ENCODE measurements around the gene IDI1.

The IDI1 gene

GRCh38 chr10:994836-995558 lies 53.9 kb downstream of the IDI1 start:
- no peak for DNase-seq (ENCODE audit: low spot score)

DNA sequence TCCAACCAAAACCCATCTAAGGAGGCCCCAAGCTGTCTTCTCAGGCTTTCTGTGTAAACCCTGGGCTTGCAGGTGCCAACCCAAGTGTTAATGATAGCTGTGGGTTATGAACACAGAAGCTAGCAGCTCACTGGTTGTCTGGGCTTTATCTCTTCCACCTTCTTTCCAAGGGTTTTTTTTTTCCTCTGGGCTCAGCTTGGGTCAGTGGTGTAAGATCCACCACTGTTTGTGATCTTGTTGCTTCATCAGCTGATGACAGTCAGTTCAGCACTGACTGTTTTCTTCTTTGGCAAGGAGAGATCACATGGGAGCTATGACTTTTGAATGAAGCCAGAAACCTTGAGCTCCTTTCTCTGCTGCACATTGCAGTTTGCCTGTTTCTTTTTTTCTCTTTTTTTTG lies 56.0 kb downstream of the IDI1 start:
- no peak for DNase-seq (ENCODE audit: low spot score)

GRCh38 chr10:992467-992866 lies 56.5 kb downstream of the IDI1 start:
- DNase-seq (ENCODE audit: low spot score): no peak

DNA sequence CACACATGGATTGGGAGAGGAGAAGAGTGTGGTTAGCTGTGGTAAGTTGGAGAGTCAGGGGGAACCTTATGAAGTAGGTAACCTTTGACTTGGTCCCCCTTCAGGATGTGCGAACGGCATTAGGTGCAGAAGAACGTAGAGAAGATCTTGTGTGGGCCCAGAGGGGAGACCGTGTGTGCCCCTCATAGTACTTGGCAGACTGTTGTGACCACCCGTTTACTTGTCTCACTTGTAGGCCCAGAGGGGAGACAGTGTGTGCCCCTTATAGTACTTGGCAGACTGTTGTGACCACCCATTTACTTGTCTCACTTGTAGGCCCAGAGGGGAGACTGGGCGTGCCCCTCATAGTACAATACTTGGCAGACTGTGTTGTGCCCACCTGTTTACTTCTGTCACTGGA lies 58.1 kb downstream of the IDI1 start:
- DNase-seq (ENCODE audit: low spot score): no peak
